Mucosa of stomach (tissue), 1 donor: Measurements from ENCODE around the gene SERBP1.

Source experiments
- H3K27me3 ChIP-seq: one replicate; pipeline ENCODE4 v1.7.0; 2013; ENCODE audit warnings: mild to moderate bottlenecking, low read length; ENCODE audit not compliant: control insufficient read depth, insufficient read depth
- H3K36me3 ChIP-seq: one replicate; pipeline ENCODE4 v1.7.0; 2013; ENCODE audit warnings: low read length; ENCODE audit not compliant: control insufficient read depth, insufficient read depth
- H3K4me1 ChIP-seq: one replicate; pipeline ENCODE4 v1.7.0; 2013; ENCODE audit warnings: mild to moderate bottlenecking, low read length; ENCODE audit not compliant: control insufficient read depth, insufficient read depth
- H3K4me3 ChIP-seq: one replicate; pipeline ENCODE4 v1.7.0; 2013; ENCODE audit warnings: low read length
- H3K9ac ChIP-seq: one replicate; pipeline ENCODE4 v1.7.0; 2013; ENCODE audit warnings: mild to moderate bottlenecking, low read length, moderate library complexity
- H3K9me3 ChIP-seq: one replicate; pipeline ENCODE4 v1.7.0; 2013; ENCODE audit warnings: mild to moderate bottlenecking, low read length, moderate library complexity; ENCODE audit not compliant: control insufficient read depth
- donor health status: Pancreatic carcinoma.

The SERBP1 gene

DNA sequence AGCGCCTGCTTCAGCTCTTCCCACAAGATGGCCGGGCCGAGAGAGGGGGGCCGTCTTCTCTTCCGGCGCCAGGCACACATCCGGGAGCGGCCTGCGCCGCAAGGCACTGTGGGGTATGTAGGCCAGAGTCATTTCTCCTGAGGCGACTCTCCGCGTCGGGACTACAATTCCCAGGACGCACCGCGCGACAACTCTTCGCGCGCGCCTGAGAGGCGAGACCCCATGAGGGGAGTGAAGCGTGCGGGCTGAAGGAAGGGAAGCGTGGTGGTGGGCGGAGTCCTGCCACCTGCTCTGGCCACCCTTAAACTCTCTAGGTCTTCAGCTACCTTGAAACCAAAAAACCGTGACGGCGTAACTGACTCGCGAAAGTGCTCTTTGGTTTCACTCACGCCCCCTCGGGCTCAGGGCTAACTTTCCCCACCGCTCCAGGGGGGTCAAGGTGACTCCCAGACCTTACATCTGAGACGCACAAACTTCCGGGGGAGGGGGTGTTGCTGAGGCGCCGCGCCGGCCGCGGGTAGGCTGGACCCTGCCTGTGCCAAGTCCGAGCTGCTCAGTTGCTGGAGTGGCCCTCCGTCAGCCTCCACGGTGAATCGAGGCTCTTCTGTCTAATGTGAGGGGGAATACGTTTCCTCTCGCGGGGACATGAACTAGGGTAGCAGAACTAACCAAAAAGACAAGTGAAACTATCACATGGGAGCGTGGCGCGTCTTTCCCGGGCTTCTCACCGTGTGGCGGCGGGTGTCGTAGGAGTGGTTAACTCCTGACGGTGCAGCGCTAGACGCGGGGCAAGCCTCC is at the start of gene SERBP1:
SERBP1 (minus strand) TSS at position 45 of the 798 bp plus-strand sequence. CDS start 102 bp downstream, outside the sequence.
- peaks cover 8% of the 10 kb centered on the region for H3K4me1 ChIP-seq
- H3K27me3 ChIP-seq: no peaks in the 10 kb centered on the region
- peak within 1 kb of the TSS; percentile 82 for H3K9ac ChIP-seq
- H3K4me3 ChIP-seq: peak within 1 kb of the TSS; percentile 91
- H3K36me3 ChIP-seq: peaks cover 3% of the 10 kb centered on the region
- H3K9me3 ChIP-seq: no peaks in the 10 kb centered on the region

DNA sequence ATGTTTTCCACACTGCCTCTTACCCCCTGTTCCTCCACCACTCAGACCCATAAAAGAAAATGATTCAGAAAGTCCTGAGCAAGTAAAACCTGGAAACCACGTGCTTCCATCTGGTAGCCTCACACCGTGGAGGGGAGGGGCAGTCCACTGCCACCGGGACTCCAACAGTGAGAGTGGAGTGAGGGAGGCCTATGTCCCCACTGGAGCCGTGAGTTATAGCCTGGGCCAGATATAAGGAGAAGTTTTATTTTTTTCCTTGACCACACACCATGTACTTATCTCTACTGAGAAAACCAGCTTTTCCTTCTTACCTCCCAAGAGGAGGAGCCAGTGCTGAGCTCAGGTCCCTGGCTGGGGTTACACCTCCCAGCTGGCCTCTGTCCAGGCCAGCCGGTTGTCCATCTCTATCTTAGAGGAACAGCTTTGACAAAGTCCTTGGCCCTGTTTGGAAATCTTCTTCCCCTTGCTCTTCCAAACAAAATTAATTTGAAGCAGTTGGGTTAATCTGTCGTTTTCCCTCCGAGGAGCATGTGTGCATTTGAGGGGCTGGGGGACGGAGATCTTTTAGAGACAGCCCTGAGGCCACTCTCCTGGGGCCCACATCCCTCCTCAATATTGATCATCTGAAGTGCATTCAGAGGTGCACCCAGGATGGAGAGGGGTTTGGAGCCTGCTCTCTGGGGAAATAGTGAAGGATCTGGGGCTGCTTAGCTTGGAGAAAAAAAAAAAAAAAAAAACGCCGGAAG is 49.1 kb upstream of the SERBP1 start:
- no peaks in the 10 kb centered on the region for H3K9me3 ChIP-seq
- no peaks in the 10 kb centered on the region for H3K36me3 ChIP-seq
- no peak overlapping the region for H3K4me3 ChIP-seq
- H3K9ac ChIP-seq: no peak overlapping the region
- peaks cover 8% of the 10 kb centered on the region for H3K4me1 ChIP-seq
- no peaks in the 10 kb centered on the region for H3K27me3 ChIP-seq

DNA sequence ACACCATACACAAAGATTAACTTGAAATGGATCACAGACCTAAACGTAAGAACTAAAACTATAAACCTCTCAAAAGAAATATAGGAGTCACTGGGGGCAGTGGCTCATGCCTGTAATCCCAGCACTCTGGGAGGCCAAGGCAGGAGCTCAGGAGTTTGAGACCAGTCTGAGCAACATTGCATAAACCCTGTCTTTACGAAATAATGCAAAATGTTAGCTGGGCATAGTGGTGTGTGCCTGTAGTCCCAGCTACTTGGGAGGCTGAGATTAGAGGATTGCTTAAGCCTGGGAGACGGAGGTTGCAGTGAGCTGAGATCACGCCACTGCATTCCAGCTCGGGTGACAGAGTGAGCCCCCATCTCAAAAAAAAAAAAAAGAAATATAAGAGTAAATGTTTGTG is 46.7 kb upstream of the SERBP1 start:
- Histone ChIP-seq H3K9me3 (no peaks in the 10 kb centered on the region), H3K9ac (no peak overlapping the region), H3K27me3 (no peaks in the 10 kb centered on the region), H3K4me3 (no peak overlapping the region), H3K36me3 (no peaks in the 10 kb centered on the region), H3K4me1 (peaks cover 8% of the 10 kb centered on the region)

DNA sequence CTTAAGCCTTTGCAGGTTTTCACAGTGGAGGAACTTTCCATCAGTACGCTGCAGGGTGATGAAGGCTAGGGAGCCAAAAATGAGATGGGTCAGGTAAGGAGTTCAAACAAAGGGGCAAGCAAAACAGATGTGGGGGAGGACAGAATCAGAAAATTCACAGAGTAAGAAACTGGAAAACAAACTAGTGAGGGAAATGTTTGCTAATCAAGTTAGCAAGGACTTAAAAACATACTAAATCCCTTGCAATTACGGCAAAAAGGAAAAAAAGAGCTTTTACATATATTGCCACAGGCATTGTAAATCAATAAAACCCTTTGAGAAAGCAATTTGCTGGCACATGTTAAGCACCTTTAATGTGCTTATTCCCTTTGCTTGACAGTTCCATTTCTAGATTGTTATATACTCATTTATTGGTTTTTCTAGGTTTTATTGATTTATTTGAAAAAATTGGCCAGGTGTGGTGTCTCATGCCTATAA is 45.8 kb upstream of the SERBP1 start:
- Histone ChIP-seq H3K4me1 (peaks cover 8% of the 10 kb centered on the region), H3K36me3 (no peaks in the 10 kb centered on the region), H3K9me3 (no peaks in the 10 kb centered on the region), H3K27me3 (no peaks in the 10 kb centered on the region), H3K4me3 (no peak overlapping the region), H3K9ac (no peak overlapping the region)

DNA sequence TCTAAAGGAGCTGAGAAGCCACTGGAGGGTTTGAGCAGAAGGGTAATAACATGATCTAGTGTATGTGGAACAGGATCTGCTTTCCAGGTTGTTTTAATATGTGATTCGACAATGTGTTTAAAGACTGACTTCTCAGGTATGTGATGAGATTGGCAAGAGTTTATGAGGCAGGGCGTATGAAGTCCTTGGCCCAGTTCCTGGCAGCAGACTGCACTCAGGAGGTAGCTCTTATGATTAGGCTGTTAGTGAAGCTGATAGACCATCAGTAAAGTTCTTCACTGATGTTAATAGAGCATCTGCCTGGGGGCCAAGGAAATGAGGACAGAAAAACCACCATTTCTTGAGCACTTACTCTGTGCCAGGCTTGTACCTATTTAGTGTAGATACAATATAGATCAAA is 41.9 kb upstream of the SERBP1 start:
- Histone ChIP-seq H3K9me3 (no peaks in the 10 kb centered on the region), H3K4me1 (no peaks in the 10 kb centered on the region), H3K4me3 (no peak overlapping the region), H3K9ac (no peak overlapping the region), H3K27me3 (no peaks in the 10 kb centered on the region), H3K36me3 (no peaks in the 10 kb centered on the region)

DNA sequence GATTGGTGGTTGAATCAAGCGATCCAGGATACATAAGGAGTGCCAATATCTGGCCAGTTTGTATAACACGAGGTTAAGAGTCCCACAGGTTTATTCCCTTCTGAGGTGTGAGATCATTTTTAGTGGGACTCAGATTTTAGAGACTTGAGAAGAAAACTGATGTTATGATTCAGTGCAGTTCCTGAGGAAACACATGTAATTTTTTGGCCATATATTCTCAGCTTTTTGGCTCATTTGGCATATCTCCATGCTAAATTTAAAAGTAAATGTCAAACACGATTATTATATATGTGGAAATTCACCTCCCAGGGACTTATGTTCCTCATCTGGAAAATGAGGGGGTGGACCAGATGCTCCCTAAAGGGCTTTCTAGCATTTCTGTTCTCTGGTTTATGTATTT is 39.2 kb upstream of the SERBP1 start:
- no peaks in the 10 kb centered on the region for H3K4me1 ChIP-seq
- no peak overlapping the region for H3K9ac ChIP-seq
- no peaks in the 10 kb centered on the region for H3K27me3 ChIP-seq
- no peak overlapping the region for H3K4me3 ChIP-seq
- H3K36me3 ChIP-seq: no peaks in the 10 kb centered on the region
- no peaks in the 10 kb centered on the region for H3K9me3 ChIP-seq

DNA sequence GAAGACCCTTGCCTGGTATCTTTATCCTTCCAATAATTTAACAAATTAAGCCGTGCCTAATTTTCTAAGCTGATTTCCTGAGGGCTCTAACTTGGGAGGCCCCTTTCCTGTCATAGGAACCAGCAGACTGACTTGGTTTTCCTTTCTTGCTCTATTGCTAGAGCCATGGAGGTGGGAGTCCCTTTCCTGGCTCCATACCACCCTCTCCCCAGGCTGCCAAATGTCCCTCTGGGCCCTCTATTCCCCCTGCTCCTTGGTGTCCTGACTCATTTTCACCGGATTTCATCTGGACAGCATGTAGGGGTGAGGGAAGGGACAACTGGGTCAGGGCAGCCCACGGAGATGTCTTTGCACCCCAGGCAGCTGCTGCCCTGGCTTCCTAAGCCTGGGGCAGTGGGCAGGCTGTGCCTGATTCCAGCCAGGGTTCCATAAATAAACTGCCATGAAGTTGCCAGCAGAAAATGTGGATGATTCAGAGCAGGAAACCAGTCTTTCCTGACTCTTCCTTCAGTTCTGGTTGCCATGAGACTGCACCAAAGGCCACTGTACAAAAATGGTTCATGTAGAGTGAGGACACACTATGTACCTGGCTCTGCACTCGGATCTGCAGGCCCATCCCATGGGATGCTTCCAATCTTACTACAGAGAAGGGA is 38.0 kb upstream of the SERBP1 start:
- H3K9ac ChIP-seq: no peak overlapping the region

DNA sequence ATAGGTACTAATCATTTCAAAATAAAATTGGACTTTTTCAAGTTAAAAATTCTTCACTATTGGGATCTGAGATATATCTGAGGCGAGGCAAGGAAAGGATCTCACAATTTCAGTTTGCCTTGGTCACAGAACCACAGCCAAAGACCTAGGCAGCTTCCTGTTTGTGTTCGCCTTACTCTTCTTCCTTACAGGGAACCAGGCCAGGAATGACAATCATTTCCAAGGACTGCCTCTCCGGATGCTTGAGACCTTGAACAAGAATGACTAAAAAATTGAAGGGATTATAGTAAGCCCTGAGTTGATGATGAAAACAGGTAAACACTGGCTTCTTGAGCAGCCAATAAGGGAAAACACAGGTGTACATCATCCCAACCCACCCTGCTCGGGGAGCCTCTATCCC is 35.2 kb upstream of the SERBP1 start:
- Histone ChIP-seq H3K27me3 (no peaks in the 10 kb centered on the region), H3K9me3 (no peaks in the 10 kb centered on the region), H3K9ac (no peak overlapping the region), H3K4me3 (no peak overlapping the region), H3K4me1 (no peaks in the 10 kb centered on the region), H3K36me3 (no peaks in the 10 kb centered on the region)

More for the DNA sequence above, 38.0 kb upstream of the SERBP1 start:
- Histone ChIP-seq H3K27me3 (no peaks in the 10 kb centered on the region), H3K36me3 (no peaks in the 10 kb centered on the region), H3K9me3 (no peaks in the 10 kb centered on the region), H3K4me1 (no peaks in the 10 kb centered on the region), H3K4me3 (no peak overlapping the region)

DNA sequence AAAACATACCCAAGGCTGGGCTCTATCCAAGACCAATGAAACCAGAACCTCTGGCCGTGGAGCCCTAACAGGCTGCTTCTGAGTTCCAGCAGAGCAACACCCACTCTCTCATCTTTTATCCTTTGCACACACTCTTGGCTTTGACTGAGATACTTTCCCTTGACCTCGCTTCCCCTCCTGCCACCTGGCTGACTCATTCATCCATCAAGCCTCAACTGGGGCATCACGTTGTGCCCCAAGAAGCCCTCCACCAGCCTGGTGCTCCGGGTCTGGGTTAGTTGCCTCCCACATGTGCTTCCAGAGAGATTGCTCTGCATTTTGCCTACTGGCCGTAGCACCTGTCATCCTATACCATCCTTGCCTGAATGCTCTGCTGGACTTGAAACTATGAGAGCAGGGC is 34.5 kb upstream of the SERBP1 start:
- Histone ChIP-seq H3K4me1 (no peaks in the 10 kb centered on the region), H3K9me3 (no peaks in the 10 kb centered on the region), H3K4me3 (no peak overlapping the region)

DNA sequence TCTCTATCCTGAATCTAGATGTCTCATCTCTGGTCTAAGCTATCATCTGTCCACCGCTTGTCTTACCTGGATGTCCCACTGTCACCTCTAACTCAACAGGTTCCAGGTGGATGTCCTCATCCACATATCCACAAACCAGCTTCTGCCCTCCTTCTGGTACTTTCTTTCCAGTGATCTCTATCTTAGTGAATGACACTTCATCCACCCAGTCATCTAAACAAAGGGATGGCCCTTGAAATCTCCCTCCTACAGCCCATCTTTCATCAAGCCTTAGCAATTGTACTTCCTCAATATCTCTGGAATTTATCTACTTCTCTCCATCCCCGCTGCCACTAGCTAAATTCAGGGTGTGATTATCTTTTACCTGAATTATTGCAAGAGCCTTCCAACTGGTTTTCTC is 33.9 kb upstream of the SERBP1 start:
- Histone ChIP-seq H3K9me3 (no peaks in the 10 kb centered on the region), H3K4me1 (no peaks in the 10 kb centered on the region), H3K27me3 (no peaks in the 10 kb centered on the region), H3K9ac (no peak overlapping the region), H3K36me3 (no peaks in the 10 kb centered on the region), H3K4me3 (no peak overlapping the region)

More for the DNA sequence above, 34.5 kb upstream of the SERBP1 start:
- H3K36me3 ChIP-seq: no peaks in the 10 kb centered on the region
- no peak overlapping the region for H3K9ac ChIP-seq
- H3K27me3 ChIP-seq: no peaks in the 10 kb centered on the region

DNA sequence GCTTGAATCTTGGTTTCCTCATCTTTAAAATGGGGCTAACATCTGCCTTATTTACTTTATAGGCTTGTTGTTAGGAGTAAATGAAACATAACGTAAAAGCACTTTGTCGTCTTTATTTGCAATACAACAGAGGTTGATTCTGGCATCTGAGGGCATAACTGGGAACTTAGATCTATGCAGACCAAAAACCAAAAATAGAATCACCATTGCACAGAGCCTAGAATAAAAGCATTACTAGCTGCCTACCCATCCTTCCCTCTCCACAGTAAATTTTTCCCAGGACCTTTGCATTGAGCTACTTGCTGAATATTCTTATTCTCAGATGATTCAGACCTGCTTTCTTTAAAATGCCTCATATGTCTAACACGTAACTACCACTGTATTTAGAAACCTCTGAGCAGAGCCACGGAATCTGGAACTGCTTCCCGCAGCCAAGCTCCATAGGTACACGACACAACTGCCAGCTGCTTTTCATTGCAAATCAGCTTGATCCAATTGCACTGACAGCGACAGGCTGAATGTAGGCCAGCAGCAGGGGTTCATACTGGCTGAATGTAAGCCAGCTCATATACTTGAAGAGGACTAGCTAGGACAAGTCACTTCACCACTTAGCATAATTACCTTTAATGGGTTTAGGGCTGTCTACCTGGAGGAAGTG is 33.2 kb upstream of the SERBP1 start:
- Histone ChIP-seq H3K9me3 (no peaks in the 10 kb centered on the region), H3K27me3 (no peaks in the 10 kb centered on the region), H3K4me3 (no peak overlapping the region), H3K36me3 (no peaks in the 10 kb centered on the region), H3K9ac (no peak overlapping the region), H3K4me1 (no peaks in the 10 kb centered on the region)
